Lower leg skin (tissue), 3 donors: ENCODE measurements around the gene MLST8.

Source experiments
- CTCF ChIP-seq, 3 donors: fragments of 450-650 bp; IDR thresholded peaks; one replicate each; pipeline ENCODE4 v1.5.1; 2016; ENCODE audit warnings: antibody characterized with exemption in 3 of 3, mild to moderate bottlenecking in 3 of 3, moderate library complexity in 2 of 3
- POLR2A ChIP-seq, 2 donors: fragments of 450-650 bp; IDR thresholded peaks; one replicate each; pipeline ENCODE4 v1.6.1; 2016 to 2017; ENCODE audit warnings: antibody characterized with exemption in 2 of 2, mild to moderate bottlenecking in 1 of 2, moderate library complexity in 1 of 2

DNA sequence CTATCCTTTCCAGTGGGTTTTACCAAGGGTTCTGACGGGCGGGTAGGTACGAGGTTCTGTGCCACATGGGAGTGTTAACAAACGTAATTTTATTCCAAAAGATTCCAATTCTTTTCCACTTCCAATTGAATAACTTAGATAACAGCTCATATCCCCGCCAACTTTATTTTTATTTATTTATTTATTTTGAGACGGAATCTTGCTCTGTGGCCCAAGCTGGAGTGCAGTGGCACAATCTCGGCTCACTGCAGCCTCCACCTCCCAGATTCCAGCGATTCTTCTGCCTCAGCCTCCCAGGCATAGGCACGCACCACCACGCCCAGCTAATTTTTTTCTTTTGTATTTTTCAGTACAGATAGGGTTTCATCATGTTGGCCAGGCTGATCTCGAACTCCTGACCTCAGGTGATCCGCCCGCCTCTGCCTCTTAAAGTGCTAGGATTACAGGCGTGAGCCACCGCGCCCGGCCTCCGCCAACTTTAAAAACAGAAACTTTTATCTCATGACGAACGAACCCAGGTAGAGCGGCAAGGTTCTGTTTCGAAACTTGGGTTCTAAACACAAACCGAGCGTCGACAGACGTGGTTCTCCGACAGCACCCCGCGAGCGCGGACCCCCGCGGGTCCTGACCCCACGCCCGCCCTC, 45.5 kb downstream of the MLST8 start:
- TF ChIP-seq CTCF (IDR thresholded peaks at IDR 0.05): no peak
- no peak for TF ChIP-seq POLR2A (IDR thresholded peaks at IDR 0.05)
